Pulmonary artery endothelial cell (primary cell): ENCODE measurements around the gene RNASE7. TPM values are rescaled to one million over a fixed set of nuclear protein-coding genes. Genes with fewer than 3 reads are reported as not detected.

Experiments used
- DNase-seq: peaks from one replicate; pipeline ENCODE4 v3.0.0-alpha.2; 2011; ENCODE audit warnings: low read depth, low spot score
- total RNA-seq: library from RNA; depleted of rRNA; stranded (reverse); fragments of >200 nt; gene quantifications from 2 replicates; pipeline ENCODE4 v1.2.3, GENCODE V29; 2014

The RNASE7 gene
- total RNA-seq, 1 donor from 2014 or later, result not detected

DNA sequence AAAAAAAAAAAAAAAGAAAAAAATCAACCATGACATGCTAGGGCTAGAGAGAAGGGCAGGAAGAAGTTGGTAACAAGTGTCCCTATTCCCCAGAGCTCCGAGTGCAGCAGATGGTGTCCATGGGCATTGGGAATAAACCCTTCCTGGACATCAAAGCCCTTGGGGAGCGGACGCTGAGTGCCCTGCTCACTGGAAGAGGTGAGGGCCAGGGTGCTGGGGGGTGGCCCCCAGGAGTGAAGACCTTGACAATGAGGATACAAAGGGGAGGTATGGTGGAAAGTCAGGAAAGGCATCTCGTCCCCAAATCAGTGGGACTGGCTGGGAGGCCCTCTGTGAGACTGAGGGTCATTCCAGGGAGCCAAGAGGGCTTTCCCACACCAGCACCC, 44.7 kb downstream of the RNASE7 start:
- DNase-seq, result no peak

DNA sequence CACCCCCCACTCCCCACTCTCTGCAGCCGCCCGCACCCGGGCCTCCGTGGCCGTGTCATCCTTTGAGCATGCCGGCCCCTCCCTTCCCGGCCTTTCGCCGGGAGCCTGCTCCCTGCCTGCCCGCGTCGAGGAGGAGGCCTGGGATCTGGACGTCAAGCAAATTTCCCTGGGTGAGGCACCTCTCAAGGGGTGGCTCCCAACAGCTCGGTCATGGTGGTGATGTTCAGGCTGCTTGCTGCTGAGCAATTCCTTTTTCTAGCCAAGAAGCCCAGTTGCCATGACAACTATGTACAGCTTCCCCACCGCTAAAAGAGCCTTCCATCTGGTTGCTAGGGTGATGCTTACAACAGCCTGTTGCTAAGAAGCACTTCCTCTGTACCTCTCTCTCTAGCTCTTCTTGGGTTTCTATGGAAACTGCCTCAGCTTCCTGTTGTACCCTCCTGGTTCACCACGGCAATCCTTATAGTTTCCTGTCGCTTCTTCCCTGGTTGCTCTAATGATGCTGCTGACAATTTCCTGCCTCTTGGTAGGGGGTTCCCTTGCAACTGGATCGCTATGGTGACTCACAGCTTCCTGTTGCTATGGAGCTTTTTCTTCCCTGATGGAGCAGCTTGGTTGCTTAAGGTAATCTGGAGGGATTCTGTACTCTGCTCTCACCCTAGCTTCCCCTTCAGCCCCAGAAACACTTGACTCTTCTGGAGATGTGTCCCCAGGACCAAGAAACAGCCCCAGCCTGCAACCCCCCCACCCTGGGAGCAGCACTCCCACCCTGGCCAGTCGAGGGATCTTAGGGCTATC, 45.3 kb downstream of the RNASE7 start:
- peak; percentile 83 for DNase-seq

DNA sequence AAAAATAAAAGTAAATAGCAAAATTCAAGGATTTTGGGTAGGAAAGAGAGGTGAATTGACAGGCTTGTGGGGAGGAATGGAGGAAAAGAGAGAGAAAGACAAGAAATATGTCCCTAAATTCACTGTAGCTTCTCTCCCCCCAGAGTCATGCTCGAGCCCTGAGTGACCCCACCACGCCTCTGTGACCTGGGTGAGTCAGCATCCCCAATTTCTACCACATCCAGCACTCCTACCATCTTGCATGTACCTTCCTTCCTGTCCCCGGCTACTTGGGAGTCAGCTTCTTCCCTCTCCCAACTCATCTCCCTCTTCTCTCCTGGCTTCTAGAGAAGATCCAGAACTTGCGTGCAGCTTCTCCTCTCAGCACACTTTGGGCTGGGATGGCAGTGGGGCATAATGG, 46.5 kb downstream of the RNASE7 start:
- no peak for DNase-seq

DNA sequence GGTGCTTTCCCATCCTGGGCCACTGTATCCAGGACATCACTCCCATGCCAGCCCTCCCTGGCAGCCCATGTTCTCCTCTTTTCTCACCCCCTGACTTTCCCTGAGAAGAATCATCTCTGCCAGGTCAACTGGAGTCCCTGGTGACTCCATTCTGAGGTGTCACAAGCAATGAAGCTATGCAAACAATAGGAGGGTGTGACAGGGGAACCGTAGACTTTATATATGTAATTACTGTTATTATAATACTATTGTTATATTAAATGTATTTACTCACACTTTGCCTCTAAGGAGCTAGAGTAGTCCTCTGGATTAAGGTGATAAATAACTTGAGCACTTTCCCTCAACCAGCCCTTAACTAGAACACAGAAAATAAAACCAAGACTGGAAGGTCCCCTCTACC, 47.1 kb downstream of the RNASE7 start:
- no peak for DNase-seq

DNA sequence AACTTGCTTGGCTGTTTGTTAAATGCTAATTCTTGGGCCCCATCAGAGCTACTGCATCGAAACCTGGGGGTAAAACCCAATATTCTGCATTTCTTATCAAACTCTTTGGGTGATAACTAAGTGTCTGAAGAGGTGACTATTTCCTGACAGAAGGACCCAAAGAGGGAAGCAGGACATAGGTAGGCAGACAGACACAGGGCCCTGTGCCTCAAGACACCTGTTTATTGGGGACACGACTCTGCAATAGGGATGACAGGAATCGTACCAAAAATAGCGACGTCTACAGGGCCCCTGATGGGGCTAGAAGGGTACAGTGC, 47.7 kb downstream of the RNASE7 start:
- DNase-seq, result no peak

DNA sequence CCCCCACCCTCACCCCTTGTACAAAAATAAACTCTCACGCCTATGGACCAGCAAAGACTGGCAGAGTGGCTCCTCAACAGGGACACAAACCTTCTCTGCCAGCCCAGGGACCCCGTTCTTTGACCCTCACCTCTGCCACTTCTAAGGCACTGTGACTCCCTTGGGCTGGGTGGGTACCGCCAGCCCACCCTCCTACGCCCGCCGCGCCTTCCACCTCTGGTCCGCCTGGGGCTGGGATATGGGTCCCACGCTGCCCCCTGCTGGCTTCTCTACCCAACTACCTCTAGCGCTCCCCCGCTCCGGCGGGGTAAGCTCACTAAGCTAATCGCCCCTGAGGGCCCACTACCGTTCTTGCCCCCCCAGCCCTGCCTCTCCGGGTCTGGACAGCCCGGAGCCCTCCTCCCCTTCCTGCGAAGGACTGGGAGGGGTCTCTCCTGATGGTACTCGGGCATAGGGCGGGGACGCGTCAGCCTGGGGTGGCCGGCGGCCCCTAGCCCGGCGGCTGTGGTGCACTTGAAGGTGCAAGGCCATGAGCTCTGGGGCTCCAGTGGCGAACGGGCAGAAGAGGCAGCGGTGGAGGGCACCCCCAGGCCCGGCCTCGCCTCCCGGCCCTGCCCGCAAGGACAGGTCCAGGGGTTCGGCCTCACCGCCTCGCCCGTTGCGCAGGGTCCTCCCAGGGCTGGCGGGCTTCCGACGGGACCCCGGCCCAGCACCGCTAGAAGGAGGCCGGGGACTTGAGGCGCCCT, 48.2 kb downstream of the RNASE7 start:
- DNase-seq, result no peak

DNA sequence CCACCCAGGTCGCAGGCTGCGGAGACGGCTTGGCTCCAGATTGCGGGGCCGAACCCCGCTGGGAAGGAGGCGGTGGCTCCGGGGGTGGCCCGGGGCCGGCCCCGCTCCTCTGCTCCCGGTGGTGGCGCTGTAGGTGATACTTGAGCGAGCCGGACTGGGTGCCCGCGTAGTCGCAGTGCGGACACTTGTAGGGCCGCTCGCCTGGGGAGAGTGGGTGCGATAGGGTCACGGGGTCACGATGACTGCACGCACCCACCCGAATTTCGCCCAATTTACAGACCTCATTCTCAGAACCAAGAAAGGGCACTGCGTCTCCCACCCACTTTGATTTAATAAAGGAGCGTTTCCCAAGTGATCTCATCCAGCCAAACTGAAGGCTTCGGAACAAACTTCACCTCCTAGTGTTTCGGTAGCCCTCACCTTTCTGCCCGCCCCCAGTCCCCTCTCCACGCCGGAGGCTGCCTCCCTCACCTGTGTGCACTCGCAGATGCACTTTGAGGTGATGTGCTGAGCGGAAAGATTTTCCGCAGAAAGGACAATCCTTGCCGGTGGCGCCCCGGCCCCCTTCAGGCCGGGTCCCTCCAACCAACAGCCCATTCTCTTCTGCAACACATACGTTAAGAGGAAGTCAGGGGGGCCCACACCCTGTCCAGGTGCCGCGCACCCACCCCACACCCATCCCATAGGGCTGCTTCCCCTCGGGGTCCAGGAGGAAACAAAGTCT, 48.9 kb downstream of the RNASE7 start:
- no peak for DNase-seq

DNA sequence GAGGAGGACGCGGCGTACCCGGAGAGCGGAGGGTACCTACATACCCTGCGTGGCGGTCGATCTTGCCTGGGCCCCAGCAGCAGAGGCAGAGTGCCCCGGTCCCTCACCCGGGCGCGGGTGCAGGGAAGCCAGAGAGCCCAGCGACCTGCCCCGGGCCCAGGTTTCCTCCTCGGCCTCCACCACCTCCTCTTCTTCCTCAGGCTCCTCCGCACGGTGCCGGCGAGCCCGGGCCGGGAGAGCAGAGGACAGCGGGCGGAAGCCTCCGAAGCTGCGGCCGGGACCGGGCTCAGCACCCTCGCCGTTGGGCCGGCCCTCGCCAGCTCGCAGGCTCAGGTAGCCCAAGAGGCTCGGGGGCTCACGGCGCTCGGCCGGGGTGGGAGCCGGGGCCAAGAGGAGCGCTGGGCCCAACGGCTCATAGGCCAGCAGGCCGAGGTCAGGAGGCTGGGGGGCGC, 49.7 kb downstream of the RNASE7 start:
- DNase-seq, result no peak

DNA sequence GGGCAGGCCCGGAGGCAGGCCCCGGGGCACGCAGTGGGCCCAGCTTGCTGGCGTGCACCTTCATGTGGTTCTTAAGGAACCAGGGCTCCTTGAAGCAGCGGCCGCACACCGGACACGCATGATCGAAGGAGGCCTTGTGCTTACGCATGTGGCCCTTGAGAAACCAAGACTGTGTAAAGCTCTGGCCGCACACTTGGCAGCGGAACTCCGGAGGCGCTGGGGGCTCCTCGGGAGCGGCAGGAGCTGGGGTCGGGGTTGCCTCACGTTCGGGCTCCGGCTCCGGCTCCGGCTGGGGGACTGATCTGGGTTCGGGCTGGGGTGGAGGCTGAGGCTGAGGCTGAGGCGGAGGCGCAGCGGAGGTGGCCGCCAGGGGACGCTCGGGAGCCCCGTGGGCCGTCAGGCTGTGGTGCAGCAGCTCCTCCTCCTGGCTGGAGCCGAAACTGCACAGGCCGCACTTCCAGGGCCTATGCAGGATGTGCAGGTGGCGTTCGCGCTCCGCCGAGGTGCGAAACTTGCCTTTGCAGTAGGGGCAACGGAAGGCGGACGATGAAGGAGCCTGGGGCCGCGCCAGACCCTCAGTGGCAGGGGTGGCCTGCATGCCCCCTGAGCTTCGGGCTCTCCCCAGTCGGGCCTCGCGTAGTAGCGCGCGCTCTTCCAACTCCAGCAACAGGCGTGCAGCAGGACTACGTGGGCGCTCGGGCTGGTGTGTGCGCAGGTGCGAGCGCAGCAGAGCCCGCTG, 50.3 kb downstream of the RNASE7 start:
- DNase-seq, result peak; percentile 24

DNA sequence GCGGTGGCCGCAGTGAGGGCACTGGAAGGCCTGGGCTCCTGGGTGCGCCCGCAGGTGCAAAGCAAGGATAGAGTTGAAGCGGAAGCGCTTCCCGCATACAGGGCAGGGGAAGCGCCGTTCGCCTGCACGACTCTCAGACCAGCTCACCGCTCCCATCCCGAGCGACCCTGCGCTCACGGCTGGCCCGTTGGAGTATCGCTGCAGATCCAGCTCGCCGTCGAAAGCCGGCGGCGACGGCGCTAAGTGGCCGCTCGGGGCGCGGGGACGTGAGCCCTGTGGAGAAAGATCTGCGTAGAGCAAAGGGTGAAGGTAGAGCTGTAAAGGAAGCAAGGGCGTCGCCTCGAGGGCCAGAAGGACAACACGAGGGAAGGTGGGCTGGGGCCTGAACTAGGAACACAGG, 50.9 kb downstream of the RNASE7 start:
- no peak for DNase-seq

Other genes with a start within 250 kb of the RNASE7 start
- gene RNASE1, start 239.5 kb upstream of the RNASE7 start, total RNA-seq, result 75.5 and 99.7 TPM in 2 replicates
- gene RNASE3, start 151.0 kb upstream of the RNASE7 start, total RNA-seq, result not detected in 2 replicates
- not detected in 2 replicates for gene RNASE2, start 86.9 kb upstream of the RNASE7 start, total RNA-seq
- 31.9 and 33.2 TPM in 2 replicates for gene METTL17, start 52.4 kb upstream of the RNASE7 start, total RNA-seq
- not detected in 2 replicates for gene SLC39A2, start 43.1 kb upstream of the RNASE7 start, total RNA-seq
- 0.11 and 0.13 TPM in 2 replicates for gene NDRG2, start 17.3 kb upstream of the RNASE7 start, total RNA-seq
- gene TPPP2, start 12.1 kb upstream of the RNASE7 start, total RNA-seq, result not detected in 2 replicates
- gene RNASE13, start 7.6 kb upstream of the RNASE7 start, total RNA-seq, result not detected in 2 replicates
- gene RNASE8, start 15.5 kb downstream of the RNASE7 start, total RNA-seq, result not detected in 2 replicates
- gene ARHGEF40, start 27.9 kb downstream of the RNASE7 start, total RNA-seq, result 4.1 and 6.2 TPM in 2 replicates
- gene ZNF219, start 56.3 kb downstream of the RNASE7 start, total RNA-seq, result 3.9 and 4.2 TPM in 2 replicates
- gene TMEM253, start 58.7 kb downstream of the RNASE7 start, total RNA-seq, result not detected in 2 replicates
- not detected in 2 replicates for gene OR5AU1, start 113.7 kb downstream of the RNASE7 start, total RNA-seq
- 905 and 1,085 TPM in 2 replicates for gene HNRNPC, start 227.1 kb downstream of the RNASE7 start, total RNA-seq
- gene RPGRIP1, start 237.7 kb downstream of the RNASE7 start, total RNA-seq, result not detected in 2 replicates